WTC11 (cell line): ENCODE measurements around the gene CADM3. TPM values are rescaled to one million over a fixed set of nuclear protein-coding genes. Genes with fewer than 3 reads are reported as not detected.

ENCODE experiments used
- ATAC-seq: fragments of 200-7000 bp; cut with Tn5 transposase; 2 replicates; pipeline ENCODE4 v1.10.0; 2021; ENCODE audit warnings: mild to moderate bottlenecking, moderate library complexity
- CTCF ChIA-PET: fragments of 300-600 bp; sonication (Branson Sonifier 250); formaldehyde crosslinking; loops from one replicate; lab custom pipeline; 2021; ENCODE audit warnings: antibody characterized with exemption; lab: Charles Lee
- POLR2A ChIA-PET: fragments of 350-600 bp; sonication (Branson Sonifier 250); formaldehyde crosslinking; loops from one replicate; lab custom pipeline; 2021; ENCODE audit warnings: antibody characterized with exemption; lab: Charles Lee
- DNase-seq: peaks from one replicate; pipeline ENCODE4 v3.0.0; 2021; ENCODE audit warnings: low spot score
- H3K27ac Mint-ChIP-seq: 2 replicates; pipeline ENCODE4 v1.8.0; 2021; ENCODE audit warnings: mixed read lengths
- H3K27me3 Mint-ChIP-seq: 2 replicates; pipeline ENCODE4 v1.8.0; 2021; ENCODE audit warnings: low read depth, mild to moderate bottlenecking, moderate library complexity, mixed read lengths
- H3K36me3 Mint-ChIP-seq: 2 replicates; pipeline ENCODE4 v1.8.0; 2021; ENCODE audit warnings: mixed read lengths
- H3K4me1 Mint-ChIP-seq: 2 replicates; pipeline ENCODE4 v1.8.0; 2022; ENCODE audit warnings: mixed read lengths
- H3K4me3 Mint-ChIP-seq: 2 replicates; pipeline ENCODE4 v1.8.0; 2021; ENCODE audit warnings: mild to moderate bottlenecking, moderate library complexity, mixed read lengths
- H3K9me3 Mint-ChIP-seq: 2 replicates; pipeline ENCODE4 v1.8.0; 2021; ENCODE audit warnings: mixed read lengths
- ATF2 ChIP-seq: sonication (generic); formaldehyde crosslinking; IDR thresholded peaks from 2 replicates; pipeline ENCODE4 v1.8.1; 2022; ENCODE audit warnings: low read depth, missing genetic modification reagents, borderline replicate concordance
- CDX4 ChIP-seq: fragments of 250-450 bp; sonication (Bioruptor Pico); IDR thresholded peaks from 2 replicates; pipeline ENCODE4 v1.9.0; 2021; ENCODE audit warnings: moderate library complexity, mild to moderate bottlenecking, inconsistent platforms, borderline replicate concordance
- E2F4 ChIP-seq: sonication (generic); formaldehyde crosslinking; IDR thresholded peaks from 2 replicates; pipeline ENCODE4 v1.8.1; 2022; ENCODE audit warnings: low read depth, mild to moderate bottlenecking, moderate library complexity, missing genetic modification reagents, borderline replicate concordance
- GABPB1 ChIP-seq: sonication (generic); formaldehyde crosslinking; IDR thresholded peaks from 2 replicates; pipeline ENCODE4 v1.8.1; 2023; ENCODE audit warnings: mild to moderate bottlenecking, missing genetic modification reagents
- GTF2I ChIP-seq: fragments of 250-450 bp; sonication (Bioruptor Pico); conservative IDR thresholded peaks from 2 replicates; pipeline ENCODE4 v1.4.0; 2021; ENCODE audit warnings: mild to moderate bottlenecking
- HMGA2 ChIP-seq: fragments of 250-450 bp; sonication (Bioruptor Pico); IDR thresholded peaks from 2 replicates; pipeline ENCODE4 v1.4.0; 2021; ENCODE audit warnings: mild to moderate bottlenecking, moderate library complexity
- JAZF1 ChIP-seq: fragments of 250-450 bp; sonication (Bioruptor Pico); IDR thresholded peaks from 2 replicates; pipeline ENCODE4 v1.9.0; 2021; ENCODE audit warnings: moderate library complexity, mild to moderate bottlenecking, inconsistent platforms
- NFE2L1 ChIP-seq: sonication (generic); formaldehyde crosslinking; IDR thresholded peaks from 2 replicates; pipeline ENCODE4 v1.8.1; 2023; ENCODE audit warnings: missing genetic modification reagents
- NFYB ChIP-seq: sonication (generic); formaldehyde crosslinking; conservative IDR thresholded peaks from 2 replicates; pipeline ENCODE4 v1.8.0; 2022; ENCODE audit warnings: low read depth, missing genetic modification reagents
- PRDM15 ChIP-seq: sonication (generic); formaldehyde crosslinking; IDR thresholded peaks from 2 replicates; pipeline ENCODE4 v1.8.0; 2022; ENCODE audit warnings: missing genetic modification reagents
- SMAD4 ChIP-seq: sonication (generic); formaldehyde crosslinking; IDR thresholded peaks from 2 replicates; pipeline ENCODE4 v1.8.0; 2022; ENCODE audit warnings: mild to moderate bottlenecking, missing genetic modification reagents
- TCF7 ChIP-seq: sonication (generic); formaldehyde crosslinking; IDR thresholded peaks from 2 replicates; pipeline ENCODE4 v1.8.0; 2022; ENCODE audit warnings: mild to moderate bottlenecking, low read depth, missing genetic modification reagents, moderate library complexity
- TEAD4 ChIP-seq: sonication (generic); formaldehyde crosslinking; IDR thresholded peaks from 2 replicates; pipeline ENCODE4 v1.8.0; 2022; ENCODE audit warnings: mild to moderate bottlenecking, missing genetic modification reagents
- TP53 ChIP-seq: sonication (generic); formaldehyde crosslinking; IDR thresholded peaks from 2 replicates; pipeline ENCODE4 v1.8.1; 2023; ENCODE audit warnings: mild to moderate bottlenecking, missing genetic modification reagents
- ZMAT4 ChIP-seq: fragments of 250-450 bp; sonication (Bioruptor Pico); IDR thresholded peaks from 2 replicates; pipeline ENCODE4 v1.9.0; 2021; ENCODE audit warnings: mild to moderate bottlenecking
- ZNF138 ChIP-seq: sonication (generic); formaldehyde crosslinking; conservative IDR thresholded peaks from 2 replicates; pipeline ENCODE4 v1.8.1; 2022; ENCODE audit warnings: mild to moderate bottlenecking, moderate library complexity, missing genetic modification reagents
- ZNF281 ChIP-seq: sonication (generic); formaldehyde crosslinking; IDR thresholded peaks from 2 replicates; pipeline ENCODE4 v1.8.0; 2023; ENCODE audit warnings: mild to moderate bottlenecking, missing genetic modification reagents
- ZNF512 ChIP-seq: sonication (generic); formaldehyde crosslinking; IDR thresholded peaks from 2 replicates; pipeline ENCODE4 v1.8.1; 2022; ENCODE audit warnings: missing genetic modification reagents, borderline replicate concordance
- ZSCAN18 ChIP-seq: fragments of 250-450 bp; sonication (Bioruptor Pico); IDR thresholded peaks from 2 replicates; pipeline ENCODE4 v2.1.2; 2022; ENCODE audit warnings: mild to moderate bottlenecking, moderate library complexity
- total RNA-seq: library from RNA; stranded (reverse); gene quantifications from 3 replicates; pipeline ENCODE4 v1.2.3, GENCODE V29; 2021

Gene CADM3
- total RNA-seq, 1 experiment from 2014 or later: 5.1 TPM

GRCh38 chr1:159175571-159175970, 4.2 kb downstream of the CADM3 start:
- CTCF ChIA-PET: interaction anchor here (1.0 to 1.5 kb wide), 2 partner anchors 38 to 43 kb away, joined by 3 to 4 read pairs; no protein-coding TSS in a partner anchor
- Mint-ChIP-seq H3K27ac (no peak overlapping the region), H3K27me3 (peaks cover 13% of the 10 kb centered on the region), H3K4me1 (peaks cover 17% of the 10 kb centered on the region), H3K36me3 (no peaks in the 10 kb centered on the region), H3K9me3 (no peaks in the 10 kb centered on the region), H3K4me3 (no peak overlapping the region)
- POLR2A ChIA-PET: no interaction called here
- TF ChIP-seq TCF7 (CRISPR knock-in tag): no peak
- TF ChIP-seq ZSCAN18 (CRISPR knock-in tag): no peak
- TF ChIP-seq JAZF1: no peak
- no peak for TF ChIP-seq NFYB
- no peak for TF ChIP-seq ZMAT4 (CRISPR knock-in tag)
- no peak for TF ChIP-seq ATF2 (CRISPR knock-in tag)
- no peak for TF ChIP-seq PRDM15 (CRISPR knock-in tag)
- TF ChIP-seq GABPB1 (CRISPR knock-in tag): no peak
- TF ChIP-seq ZNF512 (CRISPR knock-in tag): no peak
- TF ChIP-seq ZNF281 (CRISPR knock-in tag): no peak
- no peak for TF ChIP-seq TEAD4
- no peak for ATAC-seq
- DNase-seq: no peak

GRCh38 chr1:159177272-159177907, 6.0 kb downstream of the CADM3 start:
- DNase-seq (peak; percentile 73), ATAC-seq (peak; percentile 58)
- POLR2A ChIA-PET: interaction anchor here (1.0 kb wide), 1 partner anchor 11 kb away, joined by 5 read pairs; no protein-coding TSS in a partner anchor
- CTCF ChIA-PET: interaction anchor here (0.7 to 1.9 kb wide), 7 partner anchors 16 to 830 kb away, joined by 3 to 10 read pairs (median 6); no protein-coding TSS in a partner anchor
- Mint-ChIP-seq H3K36me3 (no peaks in the 10 kb centered on the region), H3K4me3 (no peak overlapping the region), H3K9me3 (no peaks in the 10 kb centered on the region), H3K27ac (no peak overlapping the region), H3K27me3 (peaks cover 5% of the 10 kb centered on the region), H3K4me1 (peaks cover 20% of the 10 kb centered on the region)
- TF ChIP-seq E2F4: peak; percentile 90
- no peak for TF ChIP-seq HMGA2 (CRISPR knock-in tag)
- TF ChIP-seq SMAD4 (CRISPR knock-in tag): peak; percentile 97
- peak; percentile 92; the same call in 1 of the 2 replicates for TF ChIP-seq ZSCAN18 (CRISPR knock-in tag)
- TF ChIP-seq NFE2L1 (CRISPR knock-in tag): peak; percentile 97
- TF ChIP-seq GTF2I (CRISPR knock-in tag): no peak
- no peak for TF ChIP-seq CDX4 (CRISPR knock-in tag)
- peak; percentile 97 for TF ChIP-seq TP53 (CRISPR knock-in tag)
- no peak for TF ChIP-seq ZNF138
